Tongue (tissue), 2 donors: ENCODE measurements around the gene MKS1. TPM values are rescaled to one million over a fixed set of nuclear protein-coding genes. Genes with fewer than 3 reads are reported as not detected.

ENCODE experiments used
- DNase-seq: peaks from one replicate; pipeline ENCODE4 v3.0.0-alpha.2; 2015
- total RNA-seq: library from RNA; depleted of rRNA; stranded (reverse); fragments of >200 nt; gene quantifications from one replicate; pipeline ENCODE4 v1.2.3, GENCODE V29; 2014

The MKS1 gene
- total RNA-seq, 1 donor from 2014 or later, result 11.5 TPM

DNA sequence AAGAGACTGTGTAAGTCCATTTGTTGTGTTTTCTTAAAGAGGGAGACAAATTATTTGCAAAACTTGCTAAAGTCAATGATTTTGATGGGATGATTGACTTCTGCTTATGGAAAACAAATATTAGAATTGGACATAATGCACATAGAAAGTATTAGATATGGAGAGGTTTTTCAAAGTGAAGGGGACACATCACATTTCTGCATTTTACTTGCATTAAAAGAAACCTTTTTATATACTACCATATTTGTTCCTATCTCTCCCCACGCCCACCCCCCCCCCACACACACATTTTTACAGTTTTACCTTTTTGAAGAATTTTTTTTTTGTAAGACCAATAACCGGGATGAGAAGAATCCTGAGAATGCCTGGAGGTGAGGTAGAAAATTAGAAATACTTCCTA is 60.9 kb downstream of the MKS1 start:
- DNase-seq, result no peak

DNA sequence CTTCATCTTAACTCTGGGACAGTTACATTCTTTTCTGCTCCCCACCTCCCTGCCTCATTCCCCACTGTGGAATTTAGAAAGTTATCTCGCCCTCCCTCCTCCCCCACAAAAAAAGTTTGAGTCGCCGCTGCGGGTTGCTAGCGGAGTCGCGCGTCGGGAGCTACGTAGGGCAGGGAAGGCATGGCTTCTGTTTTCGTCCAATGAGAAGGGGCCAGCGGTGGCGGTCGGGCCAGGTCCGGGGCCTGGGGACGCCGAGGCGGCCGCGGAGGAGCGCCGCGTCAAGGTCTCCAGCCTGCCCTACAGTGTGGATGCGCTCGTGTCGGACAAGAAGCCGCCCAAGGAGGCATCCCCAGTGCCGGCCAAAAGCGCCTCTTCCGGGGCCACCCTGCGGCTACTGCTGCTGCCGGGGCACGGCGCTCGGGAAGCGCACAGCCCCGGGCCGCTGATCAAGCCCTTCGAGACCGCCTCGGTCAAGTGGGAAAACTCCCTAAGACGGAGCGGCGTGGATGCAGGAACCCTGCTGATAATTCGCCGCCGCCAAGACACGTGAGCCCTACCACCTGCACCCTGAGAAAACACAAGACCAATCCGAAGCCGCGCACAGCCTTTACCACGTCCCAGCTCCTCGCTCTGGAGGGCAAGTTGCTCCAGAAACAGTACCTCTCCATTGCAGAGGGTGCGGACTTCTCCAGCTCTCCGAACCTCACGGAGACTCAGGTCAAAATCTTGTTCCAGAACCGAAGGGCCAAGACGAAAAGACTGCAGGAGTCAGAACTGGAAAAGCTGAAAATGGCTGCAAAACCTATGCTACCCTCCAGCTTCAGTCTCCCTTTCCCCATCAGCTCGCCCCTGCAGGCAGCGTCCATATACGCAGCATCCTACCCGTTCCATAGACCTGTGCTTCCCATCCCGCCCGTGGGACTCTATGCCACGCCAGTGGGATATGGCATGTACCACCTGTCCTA is 61.9 kb downstream of the MKS1 start:
- peak; percentile 8 for DNase-seq

Other genes starting within 250 kb of the MKS1 start
- 60.8 TPM for gene VEZF1, start 231.0 kb downstream of the MKS1 start, total RNA-seq
- 268 TPM for gene SRSF1, start 212.0 kb downstream of the MKS1 start, total RNA-seq
- gene DYNLL2, start 135.8 kb downstream of the MKS1 start, total RNA-seq, result 21.6 TPM
- gene OR4D1, start 70.9 kb downstream of the MKS1 start, total RNA-seq, result not detected
- gene OR4D2, start 52.3 kb downstream of the MKS1 start, total RNA-seq, result not detected
- not detected for gene EPX, start 26.5 kb downstream of the MKS1 start, total RNA-seq
- 6.4 TPM for gene LPO, start 19.3 kb upstream of the MKS1 start, total RNA-seq
- gene MPO, start 61.7 kb upstream of the MKS1 start, total RNA-seq, result 19.4 TPM
- gene TSPOAP1, start 109.5 kb upstream of the MKS1 start, total RNA-seq, result 5.6 TPM
- 37.0 TPM for gene SUPT4H1, start 132.9 kb upstream of the MKS1 start, total RNA-seq
- 3.5 TPM for gene RNF43, start 198.3 kb upstream of the MKS1 start, total RNA-seq